ENCODE data around the gene MGAT3.
A peak's percentile ranks its signal among the peaks of the same experiment; 100 is the strongest.
"Not testable (repeated sequence)": the region's sequence is repeated elsewhere in the genome, so short reads cannot be mapped to it uniquely, and the experiment has no call there.

MGAT3 gene

GRCh38 chr22:39501644-39502108, 44.9 kb downstream of the MGAT3 start:
- peak overlapping the region; percentile 95 for H3K4me3 ChIP-seq (ENCODE audit: low read length)
- no peak for DNase-seq (ENCODE audit: low read depth, low spot score)

GRCh38 chr22:39502109-39502788, 45.4 kb downstream of the MGAT3 start, which contains the start of gene MIEF1:
Gene MIEF1, plus strand, starts transcription at chr22:39502290. Its CDS starts 9,005 bp downstream, at chr22:39511295.
- peak; percentile 90 for DNase-seq (ENCODE audit: low read depth, low spot score)
- H3K4me3 ChIP-seq (ENCODE audit: low read length), result peak within 1 kb of the TSS; percentile 95

- H3K4me3 ChIP-seq (ENCODE audit: low read length), result peak overlapping the region; percentile 95
- DNase-seq (ENCODE audit: low read depth, low spot score), result no peak
These were observed 46.1 kb downstream of the MGAT3 start for GRCh38 chr22:39502789-39503409.

- no peak for DNase-seq (ENCODE audit: low read depth, low spot score)
- H3K4me3 ChIP-seq (ENCODE audit: low read length), result peak overlapping the region; percentile 95
These were observed 46.8 kb downstream of the MGAT3 start for GRCh38 chr22:39503630-39504029.

- no peak for DNase-seq (ENCODE audit: low read depth, low spot score)
- no peak overlapping the region for H3K4me3 ChIP-seq (ENCODE audit: low read length)
These were observed 47.3 kb downstream of the MGAT3 start for GRCh38 chr22:39504071-39504470.

- not testable (repeated sequence) for H3K4me3 ChIP-seq (ENCODE audit: low read length); DNase-seq (ENCODE audit: low read depth, low spot score)
These were observed 50.2 kb downstream of the MGAT3 start for GRCh38 chr22:39507021-39507420.

GRCh38 chr22:39508393-39508792, 51.6 kb downstream of the MGAT3 start:
- no peak for DNase-seq (ENCODE audit: low read depth, low spot score)

GRCh38 chr22:39510529-39511149, 53.8 kb downstream of the MGAT3 start:
- no peak overlapping the region for H3K4me3 ChIP-seq (ENCODE audit: low read length)
- DNase-seq (ENCODE audit: low read depth, low spot score), result no peak

More at GRCh38 chr22:39508393-39508792, 51.6 kb downstream of the MGAT3 start:
- H3K4me3 ChIP-seq (ENCODE audit: low read length), result no peak overlapping the region

- DNase-seq (ENCODE audit: low read depth, low spot score), result no peak
- no peak overlapping the region for H3K4me3 ChIP-seq (ENCODE audit: low read length)
These were observed 54.4 kb downstream of the MGAT3 start for GRCh38 chr22:39511226-39511625.

GRCh38 chr22:39512026-39512425, 55.2 kb downstream of the MGAT3 start:
- H3K4me3 ChIP-seq (ENCODE audit: low read length), result no peak overlapping the region
- no peak for DNase-seq (ENCODE audit: low read depth, low spot score)

- DNase-seq (ENCODE audit: low read depth, low spot score), result no peak
- no peak overlapping the region for H3K4me3 ChIP-seq (ENCODE audit: low read length)
These were observed 57.0 kb downstream of the MGAT3 start for GRCh38 chr22:39513791-39514190.

GRCh38 chr22:39514373-39514973, 57.7 kb downstream of the MGAT3 start:
- H3K4me3 ChIP-seq (ENCODE audit: low read length), result no peak overlapping the region
- no peak for DNase-seq (ENCODE audit: low read depth, low spot score)

- DNase-seq (ENCODE audit: low read depth, low spot score), result no peak
- H3K4me3 ChIP-seq (ENCODE audit: low read length), result no peak overlapping the region
These were observed 58.6 kb downstream of the MGAT3 start for GRCh38 chr22:39515266-39516050.

GRCh38 chr22:39517470-39517869, 60.7 kb downstream of the MGAT3 start:
- H3K4me3 ChIP-seq (ENCODE audit: low read length), result no peak overlapping the region
- no peak for DNase-seq (ENCODE audit: low read depth, low spot score)

- no peak for DNase-seq (ENCODE audit: low read depth, low spot score)
- no peak overlapping the region for H3K4me3 ChIP-seq (ENCODE audit: low read length)
These were observed 61.5 kb downstream of the MGAT3 start for GRCh38 chr22:39518144-39518786.

GRCh38 chr22:39518996-39519680, 62.3 kb downstream of the MGAT3 start:
- DNase-seq (ENCODE audit: low read depth, low spot score), result no peak
- H3K4me3 ChIP-seq (ENCODE audit: low read length), result peak overlapping the region; percentile 73

GRCh38 chr22:39519681-39520225, 62.9 kb downstream of the MGAT3 start:
- H3K4me3 ChIP-seq (ENCODE audit: low read length), result peak overlapping the region; percentile 73
- peak; percentile 99 for DNase-seq (ENCODE audit: low read depth, low spot score)
